Measurements from ENCODE around the gene GRIK1.
A peak's percentile ranks its signal among the peaks of the same experiment; 100 is the strongest.

GRIK1 gene

GRCh38 chr21:29914326-29914725, 25.5 kb downstream of the GRIK1 start:
- DNase-seq (ENCODE audit: low read depth in 2 of 2) = no peak

- no peak for DNase-seq (ENCODE audit: low read depth in 2 of 2)
These were observed 30.2 kb downstream of the GRIK1 start for GRCh38 chr21:29909571-29909970.

- DNase-seq (ENCODE audit: low read depth in 2 of 2) = no peak
These were observed 35.2 kb downstream of the GRIK1 start for GRCh38 chr21:29904359-29905282.

- no peak for DNase-seq (ENCODE audit: low read depth in 2 of 2)
These were observed 42.9 kb downstream of the GRIK1 start for GRCh38 chr21:29896884-29897283.

GRCh38 chr21:29893687-29894086, 46.1 kb downstream of the GRIK1 start:
- no peak for DNase-seq (ENCODE audit: low read depth in 2 of 2)

GRCh38 chr21:29892379-29892778, 47.4 kb downstream of the GRIK1 start:
- DNase-seq (ENCODE audit: low read depth in 2 of 2) = no peak

- DNase-seq (ENCODE audit: low read depth in 2 of 2) = no peak
These were observed 51.4 kb downstream of the GRIK1 start for GRCh38 chr21:29888437-29888836.

- DNase-seq (ENCODE audit: low read depth in 2 of 2) = no peak
These were observed 52.3 kb downstream of the GRIK1 start for GRCh38 chr21:29887313-29888009.

- DNase-seq (ENCODE audit: low read depth in 2 of 2) = no peak
These were observed 54.3 kb downstream of the GRIK1 start for GRCh38 chr21:29885491-29885890.

- no peak for DNase-seq (ENCODE audit: low read depth in 2 of 2)
These were observed 63.9 kb downstream of the GRIK1 start for GRCh38 chr21:29875873-29876272.

GRCh38 chr21:29875036-29875716, 64.6 kb downstream of the GRIK1 start:
- no peak for DNase-seq (ENCODE audit: low read depth in 2 of 2)

GRCh38 chr21:29873908-29874307, 65.9 kb downstream of the GRIK1 start:
- DNase-seq (ENCODE audit: low read depth in 2 of 2) = no peak

GRCh38 chr21:29870814-29871213, 69.0 kb downstream of the GRIK1 start:
- no peak for DNase-seq (ENCODE audit: low read depth in 2 of 2)

- no peak for DNase-seq (ENCODE audit: low read depth in 2 of 2)
These were observed 72.0 kb downstream of the GRIK1 start for GRCh38 chr21:29867796-29868195.

GRCh38 chr21:29860346-29860745, 79.5 kb downstream of the GRIK1 start:
- no peak for DNase-seq (ENCODE audit: low read depth in 2 of 2)

- DNase-seq (ENCODE audit: low read depth in 2 of 2) = no peak
These were observed 82.6 kb downstream of the GRIK1 start for GRCh38 chr21:29857150-29857549.

GRCh38 chr21:29854795-29855194, 85.0 kb downstream of the GRIK1 start:
- DNase-seq (ENCODE audit: low read depth in 2 of 2) = no peak

GRCh38 chr21:29851611-29852010, 88.2 kb downstream of the GRIK1 start:
- no peak for DNase-seq (ENCODE audit: low read depth in 2 of 2)

- peak in 1 of 2 donors; percentile 1 for DNase-seq (ENCODE audit: low read depth in 2 of 2)
These were observed 90.0 kb downstream of the GRIK1 start for GRCh38 chr21:29849735-29850176.

GRCh38 chr21:29843804-29844203, 96.0 kb downstream of the GRIK1 start:
- DNase-seq (ENCODE audit: low read depth in 2 of 2) = no peak

- DNase-seq (ENCODE audit: low read depth in 2 of 2) = no peak
These were observed 105.2 kb downstream of the GRIK1 start for GRCh38 chr21:29834617-29835016.

- no peak for DNase-seq (ENCODE audit: low read depth in 2 of 2)
These were observed 107.6 kb downstream of the GRIK1 start for GRCh38 chr21:29832217-29832616.
